GM21576 (cell line): Measurements from ENCODE around the gene NOS2.
"Not testable (repeated sequence)": the region's sequence is repeated elsewhere in the genome, so short reads cannot be mapped to it uniquely, and the experiment has no call there.

Experiments used
- ATAC-seq: cut with Tn5 transposase; IDR thresholded peaks from one replicate; pipeline ENCODE4 v1.9.1; 2021; ENCODE audit warnings: mild to moderate bottlenecking, moderate library complexity; ENCODE audit not compliant: unreplicated experiment

NOS2 gene

DNA sequence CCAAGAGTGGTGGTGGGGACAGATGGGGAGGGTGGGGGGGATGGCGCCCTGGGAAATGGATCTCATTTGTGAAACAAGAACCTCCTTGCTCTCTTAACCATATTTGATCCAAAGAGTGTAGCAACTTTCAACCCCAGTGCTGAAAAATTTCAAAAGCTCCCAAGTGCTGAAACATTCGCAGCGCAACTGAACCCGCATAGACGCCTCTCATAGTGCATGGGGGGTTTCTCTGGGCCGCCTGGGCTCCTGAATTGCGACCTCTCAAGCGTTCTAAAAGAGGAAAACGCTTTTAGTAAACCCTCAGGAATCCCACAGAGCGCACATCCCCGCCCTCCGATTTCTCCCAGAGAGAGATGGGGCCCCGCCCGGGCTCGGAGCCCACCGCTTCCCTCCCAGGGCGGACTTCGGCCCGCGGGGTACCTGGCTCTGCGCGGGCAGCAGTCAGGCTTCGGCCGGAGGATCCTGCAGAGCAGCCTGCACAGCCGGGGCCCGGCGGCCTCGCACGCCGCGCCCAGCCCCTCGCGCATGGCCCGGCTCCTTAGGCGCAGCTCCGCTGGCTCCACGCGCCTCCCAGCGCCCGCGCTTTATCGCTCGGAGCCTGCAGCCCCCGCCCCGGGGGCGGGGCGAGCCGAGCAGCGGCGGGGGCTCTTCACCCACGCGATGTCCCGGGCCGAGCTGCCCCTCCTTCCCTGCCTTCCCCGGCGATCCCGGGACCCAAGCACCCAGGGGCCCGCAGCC lies 7.0 kb downstream of the NOS2 start:
- ATAC-seq, result no peak

DNA sequence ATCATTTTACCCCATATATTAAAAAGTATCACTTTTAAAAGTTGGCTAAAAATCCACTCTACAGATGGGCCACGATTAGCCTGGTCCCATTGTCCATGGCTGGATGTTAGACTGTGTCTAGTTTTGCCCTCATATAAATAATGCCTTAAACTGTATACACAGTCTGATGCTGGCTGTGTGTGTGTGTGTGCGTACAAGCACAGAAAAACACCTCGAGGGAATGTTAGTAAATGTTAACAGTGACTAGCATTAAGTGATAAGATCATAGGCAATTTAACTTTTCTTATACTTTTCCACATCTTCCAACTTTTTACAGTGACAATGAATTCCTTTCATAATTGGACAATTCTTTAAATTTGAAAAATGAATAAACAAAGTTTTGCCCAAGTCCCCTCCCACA lies 8.2 kb downstream of the NOS2 start:
- no peak for ATAC-seq

DNA sequence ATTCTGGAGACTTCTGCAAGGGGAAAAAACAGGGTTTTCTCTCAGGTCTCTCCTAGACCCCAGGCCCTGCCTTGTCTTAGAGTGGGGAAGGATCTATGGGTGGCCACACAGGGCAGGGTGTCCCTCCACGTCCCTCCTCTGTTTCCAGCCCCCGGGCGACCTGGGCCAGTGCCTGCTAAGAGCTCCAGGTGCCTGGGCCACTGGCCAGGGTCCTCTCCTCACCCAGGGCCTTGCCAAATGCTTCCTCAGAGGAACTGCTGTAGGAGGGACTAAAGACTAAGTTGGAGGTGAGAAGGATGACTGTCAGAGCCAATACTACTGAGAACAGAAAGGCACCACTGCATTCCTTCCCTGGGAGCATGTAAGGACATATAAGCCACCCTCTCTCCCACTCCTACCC lies 11.4 kb downstream of the NOS2 start:
- no peak for ATAC-seq

DNA sequence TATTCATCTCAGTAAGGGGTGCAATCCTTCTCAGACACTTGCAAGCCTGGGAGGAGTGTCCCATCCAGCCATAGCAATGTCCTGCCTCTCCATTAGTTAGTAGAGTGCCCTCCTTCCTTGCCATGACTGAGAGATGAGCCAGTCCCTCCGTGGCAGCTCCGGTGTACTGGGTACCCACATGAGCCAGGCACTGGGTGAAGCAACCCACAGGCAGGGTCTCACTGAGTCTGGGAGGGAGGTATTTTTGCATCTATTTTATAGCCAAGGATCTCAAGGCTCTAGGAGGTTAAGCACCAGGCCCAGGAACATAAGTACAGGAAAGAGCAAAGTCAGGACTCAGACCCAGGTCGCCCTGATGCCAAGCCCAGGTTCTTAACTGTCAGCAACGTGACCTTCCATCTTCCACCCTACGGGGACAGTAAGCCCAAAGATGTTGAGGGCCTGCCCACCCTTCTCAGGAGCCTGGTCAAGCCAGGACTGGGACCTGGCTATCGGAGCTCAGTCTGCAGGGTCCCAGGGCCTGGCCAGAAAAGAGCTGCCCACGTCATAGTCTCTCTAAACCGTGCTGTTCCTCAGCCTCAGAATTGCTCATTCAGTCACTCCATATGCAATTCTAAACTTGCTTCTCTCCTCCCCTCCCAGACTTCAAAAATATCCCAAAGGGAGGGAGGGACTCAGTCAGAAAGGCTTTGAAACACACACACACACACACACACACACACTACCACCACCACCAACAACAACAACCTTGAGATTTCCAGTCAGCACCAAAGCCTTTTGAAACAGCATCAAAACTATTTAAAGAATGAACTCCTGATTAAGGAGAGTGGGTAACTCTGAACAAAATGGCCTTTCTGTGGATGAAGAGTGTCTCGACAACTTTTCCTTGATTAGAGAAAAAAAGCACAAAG lies 16.6 kb downstream of the NOS2 start:
- ATAC-seq, result no peak

- ATAC-seq, result no peak
Measured at GRCh38 chr17:27782791-27783206, 17.5 kb downstream of the NOS2 start.

DNA sequence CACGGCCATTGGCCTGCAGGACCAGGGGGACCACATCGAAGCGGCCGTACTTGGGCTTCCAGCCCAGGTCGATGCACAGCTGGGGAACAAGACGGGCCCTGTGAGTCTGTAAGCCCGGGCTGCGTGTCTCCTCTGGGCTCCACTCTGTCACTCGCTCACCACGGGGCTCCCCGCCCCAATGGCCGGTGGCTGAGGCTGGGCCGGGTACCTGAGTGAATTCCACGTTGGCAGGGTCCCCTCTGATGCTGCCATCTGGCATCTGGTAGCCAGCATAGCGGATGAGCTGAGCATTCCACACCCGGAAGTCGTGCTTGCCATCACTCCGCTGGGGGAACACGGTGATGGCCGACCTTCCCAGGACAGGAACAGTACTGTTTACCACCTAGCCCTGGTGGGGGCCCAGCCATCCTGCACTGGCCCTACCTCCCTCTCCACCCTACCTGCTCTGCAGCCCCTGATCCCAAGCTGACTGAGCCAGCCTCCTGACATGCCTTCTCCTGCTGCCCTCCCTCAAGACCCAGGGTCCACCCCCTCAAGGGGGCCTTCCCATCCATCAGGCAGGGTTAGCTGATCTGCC lies 19.4 kb downstream of the NOS2 start:
- ATAC-seq, result no peak

DNA sequence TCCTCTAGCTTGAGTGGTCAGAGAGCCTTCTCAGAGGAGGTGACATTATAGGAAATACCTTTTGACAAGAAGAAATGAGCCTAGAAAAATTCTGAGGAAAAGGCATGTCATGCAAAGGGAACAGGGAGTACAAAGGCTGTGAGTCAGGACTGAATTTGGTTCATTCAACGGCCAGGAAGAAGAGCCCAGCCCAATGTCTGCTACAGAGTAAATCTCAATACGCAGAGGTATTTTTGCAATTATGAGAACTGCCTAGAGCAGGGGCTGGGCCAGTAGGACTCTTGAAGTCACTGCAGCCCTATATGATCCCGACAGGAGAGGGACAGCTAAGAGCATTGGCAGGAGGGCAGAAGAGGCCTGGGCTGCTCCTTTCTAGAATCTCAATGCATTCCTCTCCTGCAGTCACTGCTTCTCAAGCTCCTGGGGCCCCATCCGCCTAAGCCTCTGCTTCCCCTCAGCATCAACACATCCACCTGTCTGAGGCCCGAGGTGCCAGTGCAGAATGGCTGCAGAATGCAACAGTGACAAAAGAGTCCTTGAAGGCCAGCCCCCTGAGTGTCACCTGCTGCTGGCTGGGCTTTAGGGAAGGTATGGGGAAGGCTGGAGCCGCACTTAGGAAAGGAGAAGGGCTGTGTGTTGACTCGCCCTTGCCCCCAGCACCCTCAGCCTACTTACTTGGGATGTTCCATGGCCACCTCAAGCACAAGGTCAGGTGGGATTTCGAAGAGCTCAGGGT lies 20.1 kb downstream of the NOS2 start:
- no peak for ATAC-seq

GRCh38 chr17:27778183-27778582 lies 22.1 kb downstream of the NOS2 start:
- no peak for ATAC-seq

DNA sequence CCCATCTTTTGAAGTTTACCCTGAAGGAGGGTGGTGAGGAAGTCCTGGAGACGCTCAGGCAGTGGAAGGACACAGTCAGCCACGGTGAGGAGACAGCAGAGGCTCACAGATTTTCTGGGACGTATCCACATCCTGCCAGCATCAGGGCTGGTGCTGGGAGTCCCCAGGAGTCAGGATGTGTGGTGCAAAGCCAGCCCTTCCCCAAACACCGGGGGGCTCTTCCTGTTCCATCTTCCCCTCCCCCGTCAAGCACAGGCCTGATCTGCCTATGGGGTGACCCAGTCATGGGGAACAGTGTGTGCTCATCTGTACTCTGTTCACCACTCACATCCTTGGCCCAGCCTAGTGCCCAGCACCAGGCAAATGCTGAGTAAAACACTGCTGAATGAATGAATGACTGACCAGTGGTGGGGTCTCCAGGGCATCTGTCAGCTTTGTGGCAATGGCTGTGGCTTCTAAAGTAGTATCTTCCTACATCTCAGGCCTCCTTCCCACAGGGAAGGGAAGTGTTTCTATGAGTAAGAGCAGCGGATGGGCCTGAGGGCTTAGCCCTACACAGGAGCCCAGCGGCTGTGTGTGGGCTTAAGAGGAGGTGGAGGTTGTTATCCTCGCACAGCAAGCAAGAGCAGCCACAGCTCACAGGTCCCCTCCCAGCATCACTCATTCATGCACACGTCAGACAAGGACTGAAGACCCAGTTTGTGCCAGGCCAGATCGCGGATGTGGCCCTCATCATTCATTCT lies 23.3 kb downstream of the NOS2 start:
- ATAC-seq, result no peak

DNA sequence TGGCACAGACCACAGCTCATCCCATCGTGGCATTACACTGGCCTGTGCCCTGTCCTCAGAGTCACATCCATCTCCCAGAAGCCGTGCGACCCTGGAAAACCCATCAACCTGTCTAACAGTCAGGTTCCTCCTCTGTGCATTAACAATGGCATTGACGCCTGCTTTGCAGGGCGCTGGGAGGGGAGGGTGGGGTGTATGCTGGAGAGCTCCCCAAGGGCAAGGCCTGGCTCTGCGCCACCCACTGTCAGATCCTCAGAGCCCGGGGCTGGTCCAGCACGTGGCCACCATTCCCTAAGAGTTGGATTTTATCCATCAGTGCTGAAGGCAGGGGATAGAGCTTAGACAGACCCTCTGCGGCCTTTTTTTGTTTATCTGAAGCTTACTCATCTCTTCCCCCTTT lies 28.7 kb downstream of the NOS2 start:
- ATAC-seq, result no peak

DNA sequence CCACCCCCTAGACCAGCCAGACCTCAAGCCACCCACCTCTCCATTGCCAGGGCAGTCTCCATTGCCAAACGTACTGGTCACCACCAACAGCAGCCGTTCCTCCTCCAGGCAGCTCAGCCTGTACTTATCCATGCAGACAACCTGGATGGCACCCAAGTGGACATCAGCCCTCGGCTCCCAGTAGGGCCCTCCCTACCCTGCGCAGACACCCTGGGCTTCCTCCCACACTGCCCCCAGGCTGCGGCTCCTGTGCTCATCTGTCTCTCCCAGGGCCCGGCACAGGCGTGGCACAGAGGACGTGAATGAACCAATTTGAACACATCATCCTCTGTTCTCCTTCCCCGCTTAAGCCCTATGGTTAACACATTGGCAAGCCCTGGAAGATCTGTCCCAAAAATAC lies 29.5 kb downstream of the NOS2 start:
- no peak for ATAC-seq

GRCh38 chr17:27768858-27769410 lies 31.4 kb downstream of the NOS2 start:
- ATAC-seq, result no peak

DNA sequence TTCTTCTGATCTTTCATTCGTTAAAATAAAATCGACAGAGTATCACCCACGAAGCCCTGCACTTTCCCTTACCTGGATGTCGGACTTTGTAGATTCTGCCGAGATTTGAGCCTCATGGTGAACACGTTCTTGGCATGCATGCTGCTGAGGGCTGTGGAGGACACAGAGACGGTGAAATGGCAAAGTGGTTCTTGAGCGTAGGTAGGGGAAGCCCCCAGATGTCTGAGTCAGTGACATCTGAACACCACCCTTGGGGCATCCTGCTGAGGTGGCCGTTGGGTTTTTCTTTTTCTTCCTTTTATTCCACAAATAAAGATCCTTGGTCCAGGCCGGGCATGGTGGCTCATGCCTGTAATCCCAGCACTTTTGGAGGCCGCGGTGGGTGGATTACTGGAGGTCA lies 33.9 kb downstream of the NOS2 start:
- ATAC-seq, result no peak

- ATAC-seq, result no peak
Measured at GRCh38 chr17:27765353-27765752, 35.0 kb downstream of the NOS2 start.

GRCh38 chr17:27764589-27764988 lies 35.7 kb downstream of the NOS2 start:
- no peak for ATAC-seq

DNA sequence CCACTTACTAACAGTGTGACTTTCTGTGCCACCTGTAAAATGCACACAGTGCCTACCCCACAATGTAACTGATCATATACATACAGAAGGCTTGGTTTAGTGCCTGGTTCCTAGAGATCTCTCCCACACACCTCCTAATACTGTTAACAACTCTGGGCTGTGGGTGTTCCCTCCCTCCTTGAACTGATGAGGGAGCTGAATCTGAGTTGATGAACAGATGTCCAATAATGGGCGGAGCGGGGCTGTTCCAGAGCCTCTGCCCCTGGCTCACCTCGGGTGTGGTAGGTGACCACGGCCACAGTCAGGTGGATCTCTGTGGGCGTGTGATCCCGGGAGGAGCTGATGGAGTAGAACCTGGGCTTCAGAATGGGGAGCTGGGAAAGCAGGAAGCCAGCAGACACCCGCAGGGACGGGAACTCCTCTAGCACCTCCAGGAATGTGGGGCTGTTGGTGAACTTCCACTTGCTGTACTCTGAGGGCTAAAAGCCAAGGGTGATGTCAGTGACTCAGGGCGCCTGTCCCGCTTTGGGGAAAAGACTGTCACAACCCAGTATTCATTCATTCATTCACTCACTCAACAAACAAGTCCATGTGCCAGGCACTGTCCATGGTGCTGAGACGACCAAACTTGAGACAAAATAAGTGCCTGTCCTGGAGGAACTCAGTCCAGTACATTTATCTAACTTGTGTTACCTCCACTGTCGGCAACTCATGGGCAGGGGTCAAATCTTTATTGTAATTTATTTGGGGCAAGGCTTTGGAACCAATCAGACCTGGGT lies 37.6 kb downstream of the NOS2 start:
- no peak for ATAC-seq

DNA sequence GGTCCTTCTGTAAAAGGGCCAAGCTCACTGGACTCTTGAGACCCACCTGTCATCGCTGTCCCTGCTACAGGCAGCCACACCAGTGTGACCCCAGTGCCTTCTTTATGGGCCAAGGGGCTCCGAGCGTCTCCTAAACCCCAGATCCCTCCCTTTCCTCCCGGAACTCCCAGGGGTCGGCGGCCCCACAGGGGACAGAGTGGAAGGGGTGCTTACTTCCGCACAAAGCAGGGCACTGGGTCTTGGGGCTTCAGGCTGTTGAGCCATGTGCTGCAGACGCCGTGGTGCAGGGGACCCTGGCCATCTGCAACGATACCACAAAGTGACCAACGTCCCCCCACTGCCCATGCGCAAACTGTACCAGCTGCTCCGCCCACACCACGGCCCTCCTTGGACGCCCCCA lies 39.4 kb downstream of the NOS2 start:
- not testable (repeated sequence) for ATAC-seq

GRCh38 chr17:27760069-27760885 lies 40.1 kb downstream of the NOS2 start:
- no peak for ATAC-seq

- ATAC-seq, result no peak
Measured at GRCh38 chr17:27759528-27759927, 40.8 kb downstream of the NOS2 start.
